GM12878 (cell line): Measurements from ENCODE around the gene UVRAG. TPM values are rescaled to one million over a fixed set of nuclear protein-coding genes. Genes with fewer than 3 reads are reported as not detected.

Source experiments
- ATF3 ChIP-seq: IDR thresholded peaks from 2 replicates; pipeline ENCODE4 v1.6.1; 2011; ENCODE audit warnings: low read depth, mild to moderate bottlenecking, low read length, moderate library complexity, borderline replicate concordance; ENCODE audit errors: extremely low read depth
- BCLAF1 ChIP-seq: fragments of 450-650 bp; IDR thresholded peaks from 2 replicates; pipeline ENCODE4 v1.6.1; 2017; ENCODE audit warnings: antibody characterized with exemption, mild to moderate bottlenecking, moderate library complexity
- ESRRA ChIP-seq: IDR thresholded peaks from 2 replicates; pipeline ENCODE4 v1.6.1; 2012; ENCODE audit warnings: mild to moderate bottlenecking, low read length, improper control_type of control experiment
- FOXM1 ChIP-seq: IDR thresholded peaks from 2 replicates; pipeline ENCODE4 v1.6.1; 2012; ENCODE audit warnings: low read depth, mild to moderate bottlenecking, inconsistent platforms, low read length, moderate library complexity
- GABPA ChIP-seq: IDR thresholded peaks from 2 replicates; pipeline ENCODE4 v1.6.1; 2014; ENCODE audit warnings: antibody characterized with exemption, low read depth, mild to moderate bottlenecking, inconsistent platforms
- GATAD2B ChIP-seq: fragments of 450-650 bp; conservative IDR thresholded peaks from 2 replicates; pipeline ENCODE4 v1.6.1; 2017; ENCODE audit warnings: low read depth, mild to moderate bottlenecking, moderate library complexity
- HSF1 ChIP-seq: fragments of 150-350 bp; IDR thresholded peaks from 2 replicates; pipeline ENCODE4 v1.6.1; 2014; ENCODE audit warnings: mild to moderate bottlenecking, low read depth, low read length
- IKZF1 ChIP-seq: fragments of 450-650 bp; conservative IDR thresholded peaks from 2 replicates; pipeline ENCODE4 v1.6.1; 2017; ENCODE audit warnings: antibody characterized with exemption, mild to moderate bottlenecking
- MXI1 ChIP-seq: fragments of 150-350 bp; IDR thresholded peaks from 2 replicates; pipeline ENCODE4 v1.6.1; 2011; ENCODE audit warnings: low read depth, mild to moderate bottlenecking, inconsistent platforms, low read length, improper control_type of control experiment
- NFIC ChIP-seq: IDR thresholded peaks from 2 replicates; pipeline ENCODE4 v1.6.1; 2012; ENCODE audit warnings: low read depth, mild to moderate bottlenecking, inconsistent platforms, low read length, moderate library complexity
- NFYA ChIP-seq: IDR thresholded peaks from 2 replicates; pipeline ENCODE4 v1.6.1; 2011; ENCODE audit warnings: low read depth, mild to moderate bottlenecking, low read length, improper control_type of control experiment, borderline replicate concordance
- NFYB ChIP-seq: IDR thresholded peaks from 2 replicates; pipeline ENCODE4 v1.6.1; 2011; ENCODE audit warnings: low read depth, mild to moderate bottlenecking, low read length, improper control_type of control experiment, moderate library complexity; ENCODE audit not compliant: insufficient read depth
- NKRF ChIP-seq: fragments of 450-650 bp; conservative IDR thresholded peaks from 2 replicates; pipeline ENCODE4 v1.6.1; 2017; ENCODE audit warnings: mild to moderate bottlenecking, moderate library complexity
- SKIL ChIP-seq: fragments of 450-650 bp; IDR thresholded peaks from 2 replicates; pipeline ENCODE4 v1.6.1; 2017; ENCODE audit warnings: mild to moderate bottlenecking, low read depth, inconsistent platforms; ENCODE audit not compliant: poor library complexity, severe bottlenecking
- TBL1XR1 ChIP-seq: IDR thresholded peaks from 2 replicates; pipeline ENCODE4 v1.6.1; 2012; ENCODE audit warnings: low read depth, low read length, improper control_type of control experiment
- YY1 ChIP-seq: IDR thresholded peaks from 2 replicates; pipeline ENCODE4 v1.6.1; 2011; ENCODE audit warnings: low read depth, mild to moderate bottlenecking, low read length
- ZSCAN29 ChIP-seq: fragments of 450-650 bp; IDR thresholded peaks from 2 replicates; pipeline ENCODE4 v1.6.1; 2017; ENCODE audit warnings: mild to moderate bottlenecking, moderate library complexity
- polyA plus RNA-seq, 11 experiments: library from polyadenylated mRNA; depleted of rRNA in 4 of 11; unstranded in 6 of 11; stranded (reverse) in 5 of 11; fragments of >200 nt; fragmentation: Nextera tagmentation in 4 of 11; fragmentation: Illumina TruSeq in 1 of 11; extraction: Ambion mirVana in 4 of 11; extraction: Trizol in 1 of 11; gene quantifications; 1 replicate in 1 of 11; 2 replicates in 10 of 11; pipeline versions ENCODE4 v1.2.1 to v1.2.3, GENCODE V29; 2011 to 2016; ENCODE audit warnings: inconsistent platforms in 2 of 11, missing spikeins in 2 of 11, low read depth in 1 of 11
- total RNA-seq, 4 experiments: library from RNA; depleted of rRNA in 3 of 4; stranded (reverse); fragments of >200 nt in 3 of 4; fragmentation: Illumina TruSeq in 1 of 4; extraction: Trizol in 1 of 4; gene quantifications; 2 replicates each; pipeline versions ENCODE4 v1.2.1 to v1.2.3, GENCODE V29; 2013 to 2021
- TF ChIP-seq, protein P1 (sequence below): fragments of 450-650 bp; formaldehyde crosslinking; IDR thresholded peaks from 2 replicates; pipeline ENCODE4 v1.4.0; 2020; ENCODE audit warnings: mild to moderate bottlenecking, moderate library complexity

UVRAG gene
- total and polyA plus RNA-seq, 10 of the 15 experiments (the other 5 are each of a cell fraction or from before 2014, with no cell fraction given): 7.0 to 43.4 (median 37.0) TPM

GRCh38 chr11:76167590-76167989, 352.6 kb downstream of the UVRAG start (continued):
- TF ChIP-seq TBL1XR1 (no peak), HSF1 (no peak), ESRRA (no peak), NKRF (no peak), ATF3 (no peak), NFYB (no peak), MXI1 (no peak), FOXM1 (no peak), ZSCAN29 (no peak), NFIC (no peak), GATAD2B (no peak), BCLAF1 (no peak), NFYA (no peak), IKZF1 (no peak), GABPA (no peak), SKIL (no peak), YY1 (no peak)
- TF ChIP-seq, protein P1, sequence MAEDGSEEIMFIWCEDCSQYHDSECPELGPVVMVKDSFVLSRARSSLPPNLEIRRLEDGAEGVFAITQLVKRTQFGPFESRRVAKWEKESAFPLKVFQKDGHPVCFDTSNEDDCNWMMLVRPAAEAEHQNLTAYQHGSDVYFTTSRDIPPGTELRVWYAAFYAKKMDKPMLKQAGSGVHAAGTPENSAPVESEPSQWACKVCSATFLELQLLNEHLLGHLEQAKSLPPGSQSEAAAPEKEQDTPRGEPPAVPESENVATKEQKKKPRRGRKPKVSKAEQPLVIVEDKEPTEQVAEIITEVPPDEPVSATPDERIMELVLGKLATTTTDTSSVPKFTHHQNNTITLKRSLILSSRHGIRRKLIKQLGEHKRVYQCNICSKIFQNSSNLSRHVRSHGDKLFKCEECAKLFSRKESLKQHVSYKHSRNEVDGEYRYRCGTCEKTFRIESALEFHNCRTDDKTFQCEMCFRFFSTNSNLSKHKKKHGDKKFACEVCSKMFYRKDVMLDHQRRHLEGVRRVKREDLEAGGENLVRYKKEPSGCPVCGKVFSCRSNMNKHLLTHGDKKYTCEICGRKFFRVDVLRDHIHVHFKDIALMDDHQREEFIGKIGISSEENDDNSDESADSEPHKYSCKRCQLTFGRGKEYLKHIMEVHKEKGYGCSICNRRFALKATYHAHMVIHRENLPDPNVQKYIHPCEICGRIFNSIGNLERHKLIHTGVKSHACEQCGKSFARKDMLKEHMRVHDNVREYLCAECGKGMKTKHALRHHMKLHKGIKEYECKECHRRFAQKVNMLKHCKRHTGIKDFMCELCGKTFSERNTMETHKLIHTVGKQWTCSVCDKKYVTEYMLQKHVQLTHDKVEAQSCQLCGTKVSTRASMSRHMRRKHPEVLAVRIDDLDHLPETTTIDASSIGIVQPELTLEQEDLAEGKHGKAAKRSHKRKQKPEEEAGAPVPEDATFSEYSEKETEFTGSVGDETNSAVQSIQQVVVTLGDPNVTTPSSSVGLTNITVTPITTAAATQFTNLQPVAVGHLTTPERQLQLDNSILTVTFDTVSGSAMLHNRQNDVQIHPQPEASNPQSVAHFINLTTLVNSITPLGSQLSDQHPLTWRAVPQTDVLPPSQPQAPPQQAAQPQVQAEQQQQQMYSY (CRISPR knock-in tag): no peak
